MM.1S (cell line): Measurements from ENCODE around the gene POLD4.
A peak's percentile ranks its signal among the peaks of the same experiment; 100 is the strongest.

Source experiments
- DNase-seq: peaks from one replicate; pipeline ENCODE4 v3.0.0-alpha.2; 2015
- H2AFZ ChIP-seq: fragments of 300-600 bp; sonication (generic); 2 replicates; pipeline ENCODE4 v1.6.0; 2016; ENCODE audit warnings: antibody characterized with exemption, low read length
- H3F3A ChIP-seq: fragments of 300-600 bp; sonication (generic); 2 replicates; pipeline ENCODE4 v1.6.1; 2016; ENCODE audit warnings: mild to moderate bottlenecking, antibody characterized with exemption, low read length, moderate library complexity, mixed read lengths; ENCODE audit not compliant: insufficient read depth
- H3K27ac ChIP-seq: fragments of 300-600 bp; sonication (generic); 2 replicates; pipeline ENCODE4 v1.5.1; 2016; ENCODE audit warnings: mild to moderate bottlenecking, low read length
- H3K27me3 ChIP-seq: fragments of 300-600 bp; sonication (generic); replicated peaks from 2 replicates; pipeline ENCODE4 v1.6.0; 2016; ENCODE audit warnings: low read length; ENCODE audit not compliant: insufficient read depth
- H3K36me3 ChIP-seq: fragments of 300-600 bp; sonication (generic); replicated peaks from 2 replicates; pipeline ENCODE4 v1.6.1; 2016; ENCODE audit warnings: mild to moderate bottlenecking, low read length, mixed read lengths; ENCODE audit not compliant: insufficient read depth
- H3K4me1 ChIP-seq: fragments of 300-600 bp; sonication (generic); 2 replicates; pipeline ENCODE4 v1.6.1; 2016; ENCODE audit warnings: low read length, mixed read lengths
- H3K4me2 ChIP-seq: fragments of 300-600 bp; sonication (generic); 2 replicates; pipeline ENCODE4 v1.6.0; 2016; ENCODE audit warnings: low read depth, low read length
- H3K4me3 ChIP-seq: fragments of 300-600 bp; sonication (generic); 2 replicates; pipeline ENCODE4 v1.5.1; 2016; ENCODE audit warnings: low read length, mixed read lengths
- H3K79me2 ChIP-seq: fragments of 300-600 bp; sonication (generic); 2 replicates; pipeline ENCODE4 v1.6.1; 2016; ENCODE audit warnings: mixed run types, low read length, mixed read lengths
- H3K9ac ChIP-seq: fragments of 300-600 bp; sonication (generic); 2 replicates; pipeline ENCODE4 v1.6.1; 2016; ENCODE audit warnings: low read length, mixed read lengths
- H3K9me2 ChIP-seq: fragments of 300-600 bp; sonication (generic); replicated peaks from 2 replicates; pipeline ENCODE4 v1.6.1; 2016; ENCODE audit warnings: mild to moderate bottlenecking, low read length, mixed read lengths; ENCODE audit not compliant: insufficient read depth
- H3K9me3 ChIP-seq: fragments of 300-600 bp; sonication (generic); replicated peaks from 2 replicates; pipeline ENCODE4 v1.6.1; 2016; ENCODE audit warnings: mild to moderate bottlenecking, low read length, mixed read lengths; ENCODE audit not compliant: insufficient read depth
- H4K20me1 ChIP-seq: fragments of 300-600 bp; sonication (generic); 2 replicates; pipeline ENCODE4 v1.6.1; 2016; ENCODE audit warnings: mild to moderate bottlenecking, low read length, moderate library complexity, mixed read lengths; ENCODE audit not compliant: insufficient read depth
- EZH2 ChIP-seq: fragments of 300-600 bp; sonication (generic); optimal IDR thresholded peaks from 2 replicates; pipeline ENCODE3; 2017; ENCODE audit warnings: low read depth, mild to moderate bottlenecking, antibody characterized with exemption, low read length, mixed read lengths
- EZH2phosphoT487 ChIP-seq: fragments of 300-600 bp; sonication (generic); IDR thresholded peaks from 2 replicates; pipeline ENCODE4 v1.6.1; 2018; ENCODE audit warnings: antibody characterized with exemption, low read length
- TF ChIP-seq, protein P1 (sequence below): fragments of 300-600 bp; sonication (generic); IDR thresholded peaks from 2 replicates; pipeline ENCODE4 v1.5.1; 2016; ENCODE audit warnings: antibody characterized with exemption, low read length, mixed read lengths

The POLD4 gene

GRCh38 chr11:67400942-67401494 lies 47.7 kb upstream of the POLD4 start:
- Histone ChIP-seq H3K9ac (peak overlapping the region; percentile 92), H3K4me3 (peak overlapping the region; percentile 96), H3K27me3 (no peaks in the 10 kb centered on the region), H2AFZ (no peak overlapping the region), H4K20me1 (no peaks in the 10 kb centered on the region), H3K27ac (peak overlapping the region; percentile 31; the same call in 1 of the 2 replicates), H3K9me3 (no peaks in the 10 kb centered on the region), H3K36me3 (no peaks in the 10 kb centered on the region), H3K4me1 (peaks cover 13% of the 10 kb centered on the region; the same call in 1 of the 2 replicates), H3F3A (peaks cover 9% of the 10 kb centered on the region; the same call in 1 of the 2 replicates), H3K4me2 (peak overlapping the region; percentile 92), H3K9me2 (no peaks in the 10 kb centered on the region), H3K79me2 (peaks cover 52% of the 10 kb centered on the region)
- no peak for TF ChIP-seq EZH2
- no peak for TF ChIP-seq EZH2phosphoT487
- TF ChIP-seq, protein P1, sequence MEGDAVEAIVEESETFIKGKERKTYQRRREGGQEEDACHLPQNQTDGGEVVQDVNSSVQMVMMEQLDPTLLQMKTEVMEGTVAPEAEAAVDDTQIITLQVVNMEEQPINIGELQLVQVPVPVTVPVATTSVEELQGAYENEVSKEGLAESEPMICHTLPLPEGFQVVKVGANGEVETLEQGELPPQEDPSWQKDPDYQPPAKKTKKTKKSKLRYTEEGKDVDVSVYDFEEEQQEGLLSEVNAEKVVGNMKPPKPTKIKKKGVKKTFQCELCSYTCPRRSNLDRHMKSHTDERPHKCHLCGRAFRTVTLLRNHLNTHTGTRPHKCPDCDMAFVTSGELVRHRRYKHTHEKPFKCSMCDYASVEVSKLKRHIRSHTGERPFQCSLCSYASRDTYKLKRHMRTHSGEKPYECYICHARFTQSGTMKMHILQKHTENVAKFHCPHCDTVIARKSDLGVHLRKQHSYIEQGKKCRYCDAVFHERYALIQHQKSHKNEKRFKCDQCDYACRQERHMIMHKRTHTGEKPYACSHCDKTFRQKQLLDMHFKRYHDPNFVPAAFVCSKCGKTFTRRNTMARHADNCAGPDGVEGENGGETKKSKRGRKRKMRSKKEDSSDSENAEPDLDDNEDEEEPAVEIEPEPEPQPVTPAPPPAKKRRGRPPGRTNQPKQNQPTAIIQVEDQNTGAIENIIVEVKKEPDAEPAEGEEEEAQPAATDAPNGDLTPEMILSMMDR, result no peak; the same call in 1 of the 2 replicates
- DNase-seq, result no peak

- DNase-seq, result no peak
- H3K79me2 ChIP-seq, result peaks cover 57% of the 10 kb centered on the region
- H3K9ac ChIP-seq, result peak overlapping the region; percentile 92
- peak overlapping the region; percentile 96 for H3K4me3 ChIP-seq
- H3K4me1 ChIP-seq, result peaks cover 13% of the 10 kb centered on the region; the same call in 1 of the 2 replicates
- H3K9me2 ChIP-seq, result no peaks in the 10 kb centered on the region
- no peak overlapping the region; the same call in 1 of the 2 replicates for H3K27ac ChIP-seq
- peaks cover 9% of the 10 kb centered on the region; the same call in 1 of the 2 replicates for H3F3A ChIP-seq
- H3K36me3 ChIP-seq, result no peaks in the 10 kb centered on the region
- H3K27me3 ChIP-seq, result no peaks in the 10 kb centered on the region
- H4K20me1 ChIP-seq, result no peaks in the 10 kb centered on the region
- H3K9me3 ChIP-seq, result no peaks in the 10 kb centered on the region
- H3K4me2 ChIP-seq, result peak overlapping the region; percentile 92
- TF ChIP-seq, protein P1, result no peak
- no peak for TF ChIP-seq EZH2
- TF ChIP-seq EZH2phosphoT487, result no peak
- H2AFZ ChIP-seq, result no peak overlapping the region
Measured at GRCh38 chr11:67400251-67400941, 47.0 kb upstream of the POLD4 start.

- no peak overlapping the region for H3K4me2 ChIP-seq
Measured at GRCh38 chr11:67398661-67399563, 45.6 kb upstream of the POLD4 start.

More at GRCh38 chr11:67398661-67399563, 45.6 kb upstream of the POLD4 start:
- Histone ChIP-seq H3K9ac (no peak overlapping the region), H3K9me3 (no peaks in the 10 kb centered on the region), H3K4me1 (peaks cover 13% of the 10 kb centered on the region; the same call in 1 of the 2 replicates), H3K9me2 (no peaks in the 10 kb centered on the region), H3K4me3 (no peak overlapping the region), H3K27ac (no peak overlapping the region), H3K36me3 (no peaks in the 10 kb centered on the region), H3F3A (peaks cover 9% of the 10 kb centered on the region; the same call in 1 of the 2 replicates), H4K20me1 (no peaks in the 10 kb centered on the region), H2AFZ (no peak overlapping the region), H3K79me2 (peaks cover 65% of the 10 kb centered on the region), H3K27me3 (no peaks in the 10 kb centered on the region)
- TF ChIP-seq EZH2phosphoT487, result no peak
- TF ChIP-seq, protein P1, result no peak
- TF ChIP-seq EZH2, result no peak
- DNase-seq, result no peak
